ENCODE measurements around the gene ECSCR. TPM values are rescaled to one million over a fixed set of nuclear protein-coding genes. Genes with fewer than 3 reads are reported as not detected.

The ECSCR gene
- total RNA-seq, 1 donor from 2014 or later = 20.1 TPM

- intact Hi-C loops (cut with DNase I) = no loop called here
- DNase-seq (ENCODE audit: low spot score) = no peak
Measured at GRCh38 chr5:139399501-139400121, 62.9 kb downstream of the ECSCR start.

Other genes starting within 250 kb of the ECSCR start
- 170 TPM for gene MATR3, start 169.0 kb downstream of the ECSCR start, total RNA-seq
- 133 TPM for gene PAIP2, start 120.9 kb downstream of the ECSCR start, total RNA-seq
- gene SLC23A1, start 79.4 kb downstream of the ECSCR start, total RNA-seq = not detected
- gene MZB1, start 72.8 kb downstream of the ECSCR start, total RNA-seq = 0.51 TPM
- gene PROB1, start 67.6 kb downstream of the ECSCR start, total RNA-seq = 34.7 TPM
- 12.4 TPM for gene SPATA24, start 58.7 kb downstream of the ECSCR start, total RNA-seq
- 20.3 TPM for gene DNAJC18, start 23.2 kb downstream of the ECSCR start, total RNA-seq
- gene SMIM33, start 8.3 kb upstream of the ECSCR start, total RNA-seq = not detected
- gene STING1, start 20.0 kb upstream of the ECSCR start, total RNA-seq = 85.3 TPM
- gene UBE2D2, start 98.6 kb upstream of the ECSCR start, total RNA-seq = 124 TPM
- gene CXXC5, start 185.6 kb upstream of the ECSCR start, total RNA-seq = 49.3 TPM